Astrocyte (in vitro differentiated cells and primary cell): Measurements from ENCODE around the gene FAM53B. TPM values are rescaled to one million over a fixed set of nuclear protein-coding genes. Genes with fewer than 3 reads are reported as not detected.

Experiments
- DNase-seq: peaks from one replicate; pipeline ENCODE4 v3.0.0-alpha.2; 2010; ENCODE audit warnings: low read depth
- FAIRE-seq: peaks from 2 replicates; lab custom pipeline; 2011; peaks lifted over from hg19 to GRCh38; lab: Jason Lieb, UNC
- H2AFZ ChIP-seq: 2 replicates; pipeline ENCODE4 v1.6.0; 2012; ENCODE audit warnings: low read depth, low read length, inconsistent platforms
- H3K27ac ChIP-seq: 2 replicates; pipeline ENCODE4 v1.5.1; 2011; ENCODE audit warnings: low read depth, low read length, inconsistent platforms
- H3K27me3 ChIP-seq: 2 replicates; pipeline ENCODE4 v1.6.0; 2011; ENCODE audit warnings: low read length, inconsistent platforms; ENCODE audit not compliant: insufficient read depth
- H3K36me3 ChIP-seq: 2 replicates; pipeline ENCODE4 v1.5.1; 2011; ENCODE audit warnings: low read length, inconsistent platforms; ENCODE audit not compliant: insufficient read depth
- H3K4me1 ChIP-seq: 2 replicates; pipeline ENCODE4 v1.5.1; 2011; ENCODE audit warnings: low read length, inconsistent platforms; ENCODE audit not compliant: insufficient read depth
- H3K4me2 ChIP-seq: 2 replicates; pipeline ENCODE4 v1.6.0; 2012; ENCODE audit warnings: low read length, inconsistent platforms
- H3K4me3 ChIP-seq: 2 replicates; pipeline ENCODE4 v1.5.1; 2011; ENCODE audit warnings: low read depth, mild to moderate bottlenecking, low read length, inconsistent platforms; ENCODE audit not compliant: insufficient read depth
- H3K79me2 ChIP-seq: 2 replicates; pipeline ENCODE4 v1.6.0; 2012; ENCODE audit warnings: mild to moderate bottlenecking, low read length, inconsistent platforms; ENCODE audit not compliant: insufficient read depth
- H3K9ac ChIP-seq: 2 replicates; pipeline ENCODE4 v1.6.0; 2012; ENCODE audit warnings: mild to moderate bottlenecking, low read length, inconsistent platforms
- H3K9me3 ChIP-seq: 2 replicates; pipeline ENCODE4 v1.5.1; 2012; ENCODE audit warnings: low read depth, mild to moderate bottlenecking, low read length, inconsistent platforms; ENCODE audit not compliant: insufficient read depth
- H4K20me1 ChIP-seq: 2 replicates; pipeline ENCODE4 v1.6.0; 2012; ENCODE audit warnings: low read length, inconsistent platforms; ENCODE audit not compliant: insufficient read depth
- H3K27ac Mint-ChIP-seq: one replicate; pipeline ENCODE4 v1.8.0; 2021; ENCODE audit warnings: mild to moderate bottlenecking, mixed read lengths; ENCODE audit not compliant: unreplicated experiment
- H3K27me3 Mint-ChIP-seq: one replicate; pipeline ENCODE4 v1.8.0; 2021; ENCODE audit warnings: low read depth, mixed read lengths; ENCODE audit not compliant: unreplicated experiment
- H3K36me3 Mint-ChIP-seq: one replicate; pipeline ENCODE4 v1.8.0; 2021; ENCODE audit warnings: low read depth, mixed read lengths; ENCODE audit not compliant: unreplicated experiment
- H3K4me1 Mint-ChIP-seq: one replicate; pipeline ENCODE4 v1.8.0; 2021; ENCODE audit warnings: low read depth, mixed read lengths; ENCODE audit not compliant: unreplicated experiment
- H3K4me3 Mint-ChIP-seq: one replicate; pipeline ENCODE4 v1.8.0; 2021; ENCODE audit warnings: mild to moderate bottlenecking, moderate library complexity, mixed read lengths; ENCODE audit not compliant: unreplicated experiment
- H3K9me3 Mint-ChIP-seq: one replicate; pipeline ENCODE4 v1.8.0; 2021; ENCODE audit warnings: mild to moderate bottlenecking, mixed read lengths; ENCODE audit not compliant: unreplicated experiment
- EZH2 ChIP-seq: IDR thresholded peaks from 2 replicates; pipeline ENCODE4 v1.6.1; 2012; ENCODE audit warnings: mild to moderate bottlenecking, low read length, inconsistent platforms; ENCODE audit not compliant: insufficient read depth
- total RNA-seq: library from RNA; stranded (reverse); gene quantifications from 2 replicates; pipeline ENCODE4 v1.2.1, GENCODE V29; 2021
- TF ChIP-seq, protein P1 (sequence below): IDR thresholded peaks from 2 replicates; pipeline ENCODE4 v1.5.1; 2011; ENCODE audit warnings: low read depth, mild to moderate bottlenecking, inconsistent platforms, low read length, moderate library complexity; ENCODE audit not compliant: insufficient read depth

FAM53B gene
- total RNA-seq, 1 donor from 2014 or later = 12.9 TPM

DNA sequence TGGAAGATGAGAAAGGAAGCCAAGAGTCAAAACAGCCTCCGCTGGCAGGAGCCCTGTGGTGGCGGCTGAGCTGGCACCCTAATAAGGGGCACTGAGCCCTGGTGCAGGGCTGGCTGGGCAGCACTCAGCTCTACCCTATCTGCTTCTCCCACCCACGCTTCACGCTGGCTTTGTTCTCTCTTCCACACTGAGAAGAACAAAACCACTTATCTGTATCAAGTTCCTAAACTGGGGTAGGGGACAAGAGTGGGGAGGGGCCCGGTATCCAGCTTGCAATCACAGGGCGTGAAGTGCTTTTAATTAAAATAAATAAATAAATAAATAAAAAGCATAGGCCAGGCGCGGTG is 52.1 kb downstream of the FAM53B start:
- H4K20me1 ChIP-seq = peaks cover 23% of the 10 kb centered on the region
- H3K9ac ChIP-seq = no peak overlapping the region
- Mint-ChIP-seq H3K27ac (no peak overlapping the region), H3K9me3 (no peaks in the 10 kb centered on the region), H3K36me3 (peaks cover 29% of the 10 kb centered on the region), H3K4me1 (peaks cover 9% of the 10 kb centered on the region), H3K27me3 (no peaks in the 10 kb centered on the region), H3K4me3 (no peak overlapping the region)
- no peak overlapping the region for H3K4me2 ChIP-seq
- no peaks in the 10 kb centered on the region for H3K4me1 ChIP-seq
- no peak overlapping the region for H2AFZ ChIP-seq
- no peaks in the 10 kb centered on the region for H3K79me2 ChIP-seq
- no peak for FAIRE-seq
- peaks cover 2% of the 10 kb centered on the region for H3K36me3 ChIP-seq
- H3K4me3 ChIP-seq = no peak overlapping the region
- TF ChIP-seq EZH2 = no peak
- TF ChIP-seq, protein P1, sequence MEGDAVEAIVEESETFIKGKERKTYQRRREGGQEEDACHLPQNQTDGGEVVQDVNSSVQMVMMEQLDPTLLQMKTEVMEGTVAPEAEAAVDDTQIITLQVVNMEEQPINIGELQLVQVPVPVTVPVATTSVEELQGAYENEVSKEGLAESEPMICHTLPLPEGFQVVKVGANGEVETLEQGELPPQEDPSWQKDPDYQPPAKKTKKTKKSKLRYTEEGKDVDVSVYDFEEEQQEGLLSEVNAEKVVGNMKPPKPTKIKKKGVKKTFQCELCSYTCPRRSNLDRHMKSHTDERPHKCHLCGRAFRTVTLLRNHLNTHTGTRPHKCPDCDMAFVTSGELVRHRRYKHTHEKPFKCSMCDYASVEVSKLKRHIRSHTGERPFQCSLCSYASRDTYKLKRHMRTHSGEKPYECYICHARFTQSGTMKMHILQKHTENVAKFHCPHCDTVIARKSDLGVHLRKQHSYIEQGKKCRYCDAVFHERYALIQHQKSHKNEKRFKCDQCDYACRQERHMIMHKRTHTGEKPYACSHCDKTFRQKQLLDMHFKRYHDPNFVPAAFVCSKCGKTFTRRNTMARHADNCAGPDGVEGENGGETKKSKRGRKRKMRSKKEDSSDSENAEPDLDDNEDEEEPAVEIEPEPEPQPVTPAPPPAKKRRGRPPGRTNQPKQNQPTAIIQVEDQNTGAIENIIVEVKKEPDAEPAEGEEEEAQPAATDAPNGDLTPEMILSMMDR = no peak
- H3K9me3 ChIP-seq = no peaks in the 10 kb centered on the region
- H3K27me3 ChIP-seq = no peaks in the 10 kb centered on the region
- no peak for DNase-seq
- no peak overlapping the region for H3K27ac ChIP-seq

DNA sequence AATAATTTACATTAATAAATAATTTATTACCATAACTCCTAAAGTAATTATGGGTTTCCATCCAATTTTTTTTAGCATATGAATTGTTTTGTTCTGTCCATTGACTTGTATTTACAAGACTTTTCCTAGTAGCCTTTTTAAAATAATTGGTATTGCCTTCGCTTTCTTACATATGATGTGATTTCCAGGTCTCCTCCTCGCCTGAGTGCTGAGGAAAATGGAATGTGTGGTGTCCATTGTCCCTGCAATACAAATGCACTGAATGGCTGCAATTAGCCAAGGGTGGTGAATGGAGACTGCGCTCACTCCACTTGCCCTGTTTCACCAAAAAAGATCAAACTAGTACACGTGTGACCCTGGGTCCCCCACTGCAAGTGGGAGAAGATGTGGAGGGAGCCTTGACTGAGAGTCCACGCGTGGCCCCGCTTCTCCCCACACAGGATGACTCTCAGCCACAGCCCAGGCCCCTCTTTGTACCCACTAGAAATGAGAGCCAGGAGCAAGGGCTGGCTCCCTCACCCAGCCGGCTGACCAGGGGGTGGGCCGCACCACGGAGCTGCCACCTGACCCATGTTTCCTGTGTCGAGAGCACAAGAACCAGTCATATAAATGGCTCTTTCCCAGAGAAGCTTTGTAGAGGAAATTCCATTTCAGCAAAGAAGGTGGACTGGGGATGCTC is 52.6 kb downstream of the FAM53B start:
- TF ChIP-seq EZH2 = no peak
- TF ChIP-seq, protein P1 = no peak
- Mint-ChIP-seq H3K36me3 (peaks cover 31% of the 10 kb centered on the region), H3K27me3 (no peaks in the 10 kb centered on the region), H3K4me3 (no peak overlapping the region), H3K27ac (no peak overlapping the region), H3K9me3 (no peaks in the 10 kb centered on the region), H3K4me1 (peaks cover 9% of the 10 kb centered on the region)
- Histone ChIP-seq H3K9me3 (no peaks in the 10 kb centered on the region), H3K4me1 (no peaks in the 10 kb centered on the region), H3K4me2 (no peak overlapping the region), H3K4me3 (no peak overlapping the region), H3K27ac (no peak overlapping the region), H3K36me3 (peaks cover 2% of the 10 kb centered on the region), H3K9ac (no peak overlapping the region), H3K27me3 (no peaks in the 10 kb centered on the region), H3K79me2 (no peaks in the 10 kb centered on the region), H4K20me1 (peaks cover 21% of the 10 kb centered on the region), H2AFZ (no peak overlapping the region)
- no peak for FAIRE-seq
- no peak for DNase-seq

DNA sequence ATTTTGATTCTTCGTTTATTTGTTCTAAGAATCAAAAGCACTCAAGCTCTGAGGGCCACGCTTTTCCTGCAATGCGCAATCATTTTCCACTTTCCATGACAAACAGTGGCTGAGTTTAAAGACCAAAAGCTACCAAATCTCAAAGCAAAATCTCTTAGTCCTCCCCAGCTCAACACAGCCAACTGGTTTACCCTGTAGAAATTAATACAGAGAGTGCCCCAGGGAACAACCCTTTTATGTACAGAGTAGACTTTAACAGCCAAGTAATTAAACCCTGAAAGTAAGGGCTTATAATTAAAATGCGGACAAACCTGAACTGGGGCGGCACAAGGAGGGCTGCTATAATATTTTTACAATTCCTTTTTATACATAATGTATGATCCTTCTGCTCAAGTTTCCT is 53.2 kb downstream of the FAM53B start:
- no peaks in the 10 kb centered on the region for H3K27me3 Mint-ChIP-seq

More for the DNA sequence above, 53.2 kb downstream of the FAM53B start:
- H3K27me3 ChIP-seq = no peaks in the 10 kb centered on the region
- H3K4me1 Mint-ChIP-seq = peaks cover 9% of the 10 kb centered on the region
- no peaks in the 10 kb centered on the region for H3K9me3 ChIP-seq
- no peak overlapping the region for H3K4me3 Mint-ChIP-seq
- FAIRE-seq (no peak), DNase-seq (no peak)
- peaks cover 31% of the 10 kb centered on the region for H3K36me3 Mint-ChIP-seq
- no peak overlapping the region for H3K4me3 ChIP-seq
- peaks cover 26% of the 10 kb centered on the region for H4K20me1 ChIP-seq
- no peak overlapping the region for H3K4me2 ChIP-seq
- no peaks in the 10 kb centered on the region for H3K79me2 ChIP-seq
- H3K9ac ChIP-seq = no peak overlapping the region
- H3K27ac ChIP-seq = no peak overlapping the region
- no peaks in the 10 kb centered on the region for H3K9me3 Mint-ChIP-seq
- no peak for TF ChIP-seq EZH2
- TF ChIP-seq, protein P1 = no peak
- no peak overlapping the region for H3K27ac Mint-ChIP-seq
- no peaks in the 10 kb centered on the region for H3K4me1 ChIP-seq
- H3K36me3 ChIP-seq = peaks cover 2% of the 10 kb centered on the region
- H2AFZ ChIP-seq = no peak overlapping the region
